Kidney capillary endothelial cell (primary cell): ENCODE results near the gene PIGQ.
"Not testable (repeated sequence)": the region's sequence is repeated elsewhere in the genome, so short reads cannot be mapped to it uniquely, and the experiment has no call there.

Experiments used
- DNase-seq: peaks from one replicate; pipeline ENCODE4 v3.0.0-alpha.2; 2018; ENCODE audit warnings: low spot score

Gene PIGQ

GRCh38 chr16:586047-586644 is 16.4 kb downstream of the PIGQ start:
- no peak for DNase-seq

GRCh38 chr16:586645-587590 is 17.1 kb downstream of the PIGQ start:
- no peak for DNase-seq

- peak; percentile 51 for DNase-seq
These were observed 18.8 kb downstream of the PIGQ start for GRCh38 chr16:588639-588888.

- peak; percentile 90 for DNase-seq
These were observed 19.3 kb downstream of the PIGQ start for GRCh38 chr16:588889-589657.

- DNase-seq = peak; percentile 96
These were observed 20.0 kb downstream of the PIGQ start, which contains the start of gene RAB40C for GRCh38 chr16:589658-590187. Gene RAB40C, plus strand, starts transcription at chr16:590066. Its CDS starts 226 bp downstream, at chr16:590292.

- no peak for DNase-seq
These were observed 20.5 kb downstream of the PIGQ start for GRCh38 chr16:590188-590814.

- no peak for DNase-seq
These were observed 21.0 kb downstream of the PIGQ start for GRCh38 chr16:590815-591200.

GRCh38 chr16:591231-591630 is 21.5 kb downstream of the PIGQ start:
- no peak for DNase-seq

- DNase-seq = no peak
These were observed 22.2 kb downstream of the PIGQ start for GRCh38 chr16:591892-592517.

- no peak for DNase-seq
These were observed 22.9 kb downstream of the PIGQ start for GRCh38 chr16:592518-593306.

GRCh38 chr16:593406-593805 is 23.6 kb downstream of the PIGQ start:
- DNase-seq = no peak

GRCh38 chr16:593807-594206 is 24.0 kb downstream of the PIGQ start:
- DNase-seq = no peak

GRCh38 chr16:595094-595528 is 25.3 kb downstream of the PIGQ start:
- no peak for DNase-seq

GRCh38 chr16:595942-596735 is 26.4 kb downstream of the PIGQ start:
- DNase-seq = no peak

GRCh38 chr16:596736-597060 is 26.9 kb downstream of the PIGQ start:
- no peak for DNase-seq

GRCh38 chr16:597655-598054 is 27.9 kb downstream of the PIGQ start:
- DNase-seq = not testable (repeated sequence)

GRCh38 chr16:598823-599739 is 29.3 kb downstream of the PIGQ start:
- DNase-seq = no peak

- no peak for DNase-seq
These were observed 31.0 kb downstream of the PIGQ start for GRCh38 chr16:600781-601180.

- DNase-seq = no peak
These were observed 34.2 kb downstream of the PIGQ start for GRCh38 chr16:603933-604332.
